Cardiac fibroblast (primary cell): ENCODE measurements around the gene EML3.

Experiments used
- DNase-seq, 2 donors: peaks; one replicate each; pipeline versions ENCODE4 v3.0.0 to v3.0.0-alpha.2; 2010; ENCODE audit warnings: low read depth in 2 of 2
- H3K4me3 ChIP-seq, 2 donors: replicated peaks in 1 of 2; 1 replicate in 1 of 2; 2 replicates in 1 of 2; pipeline ENCODE4 v1.5.1; 2011; ENCODE audit warnings: low read depth in 2 of 2, low read length in 2 of 2, mild to moderate bottlenecking in 2 of 2, moderate library complexity in 1 of 2
- CTCF ChIP-seq: IDR thresholded peaks from one replicate; pipeline ENCODE4 v1.5.1; 2011; ENCODE audit warnings: low read depth, mild to moderate bottlenecking, low read length, inconsistent platforms

The EML3 gene

DNA sequence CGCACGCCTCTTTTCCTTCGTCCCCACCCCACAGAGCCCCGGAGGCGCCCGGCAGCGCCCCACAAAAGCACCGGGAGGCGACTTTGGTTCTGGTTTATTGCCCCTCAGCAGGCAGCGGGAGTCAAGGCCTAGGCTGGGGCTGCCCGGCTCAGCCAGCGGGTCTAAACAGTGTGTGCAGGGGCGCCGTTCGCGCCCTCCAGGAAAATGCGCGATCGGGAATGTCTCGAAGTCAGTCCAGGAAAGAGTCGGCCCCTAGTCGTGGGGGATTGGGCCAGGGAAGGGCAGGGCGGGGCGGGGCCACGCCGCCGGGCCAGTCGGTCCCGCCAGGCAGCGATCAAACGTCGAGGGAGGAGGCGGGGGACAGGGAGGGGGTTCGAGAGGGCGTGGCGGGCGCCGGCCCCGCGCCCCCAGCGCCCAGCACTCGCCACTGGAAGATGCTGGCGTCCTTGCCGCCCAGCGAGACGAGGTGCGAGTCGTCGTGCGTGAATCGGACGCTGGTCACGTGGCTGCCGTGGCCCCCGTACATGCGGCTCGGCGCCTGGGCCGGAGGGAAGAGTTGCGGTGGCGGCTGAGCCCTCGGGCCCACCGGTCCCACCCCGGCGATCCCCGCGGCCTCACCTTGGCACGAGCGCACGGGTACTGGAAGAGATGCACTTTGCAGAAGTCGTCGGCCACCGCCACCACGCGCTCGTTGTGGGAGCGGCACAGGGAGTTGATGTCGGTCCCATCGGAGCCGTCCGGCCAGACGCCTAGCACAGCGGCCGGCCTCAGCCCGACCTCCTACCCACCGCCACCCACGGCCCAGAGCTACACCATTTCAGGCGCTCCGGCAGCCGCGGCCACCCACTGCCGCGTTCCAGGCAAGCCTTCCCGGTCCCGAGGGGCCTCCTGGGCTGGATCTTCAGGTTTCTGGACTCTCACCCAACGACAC lies 10.2 kb downstream of the EML3 start:
- TF ChIP-seq CTCF = no peak
- peak overlapping the region; percentile 95 to 96 for H3K4me3 ChIP-seq
- peak in 1 of 2 donors; percentile 79 for DNase-seq

DNA sequence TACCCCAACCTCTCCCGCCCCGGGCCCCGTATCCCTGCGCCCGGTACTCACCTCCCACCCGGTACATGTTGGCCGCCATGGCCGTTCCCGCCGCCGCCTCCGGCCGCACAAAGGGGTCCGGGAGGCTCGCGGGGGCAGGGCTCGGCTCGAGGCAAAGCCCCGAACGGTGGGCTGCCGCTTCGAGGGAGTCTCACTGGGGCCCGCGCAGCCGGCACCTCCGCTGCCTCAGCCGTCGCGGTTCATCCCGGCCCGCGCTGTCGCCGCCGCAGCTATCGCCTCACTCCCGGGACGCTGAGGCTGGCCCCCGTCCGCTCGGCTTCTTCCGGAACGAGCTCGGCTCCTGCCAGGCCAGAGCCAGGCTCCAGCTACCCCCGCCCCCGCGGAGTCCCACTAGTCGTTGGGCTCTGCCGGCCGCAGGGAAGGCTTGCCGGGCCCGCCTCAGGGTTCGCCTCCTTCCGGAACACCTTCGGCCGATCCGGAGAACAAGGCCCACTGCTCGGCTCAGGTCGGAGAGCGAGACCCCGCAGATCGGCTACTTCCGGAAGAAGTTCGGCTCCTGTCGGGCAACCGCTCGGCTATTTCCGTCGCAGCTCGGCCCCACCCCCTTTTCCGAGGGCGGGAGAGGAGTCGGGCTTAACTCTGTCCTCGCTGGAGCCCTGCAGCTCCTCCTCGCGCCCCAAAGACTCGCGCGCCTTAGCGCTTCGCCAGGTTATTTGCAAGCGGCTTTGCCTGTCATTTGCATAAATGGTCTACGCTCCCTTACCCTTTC lies 11.0 kb downstream of the EML3 start, which contains the start of gene MTA2:
Gene MTA2 (minus strand): TSS at position 494 of the 769 bp plus-strand sequence. CDS start 415 bp downstream, at position 79.
- TF ChIP-seq CTCF = no peak
- peak; percentile 98 to 99 for DNase-seq
- H3K4me3 ChIP-seq = peak within 1 kb of the TSS; percentile 95 to 96

DNA sequence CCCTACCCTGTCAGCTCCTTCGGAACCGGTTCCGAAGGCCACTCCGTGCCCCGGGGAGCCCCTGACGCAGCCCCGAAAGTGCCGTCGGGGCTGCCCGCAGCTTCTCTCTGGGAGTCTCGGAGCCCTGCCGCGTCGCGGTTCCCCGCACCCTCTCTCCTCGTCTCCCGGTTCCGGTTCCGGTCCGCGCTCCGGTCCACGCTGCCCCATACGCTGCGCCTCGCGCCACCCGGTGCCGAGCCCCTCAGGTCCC lies 11.5 kb downstream of the EML3 start:
- no peak for DNase-seq
- peak overlapping the region; percentile 95 to 96 for H3K4me3 ChIP-seq
- no peak for TF ChIP-seq CTCF

GRCh38 chr11:62600367-62601121 lies 12.0 kb downstream of the EML3 start:
- TF ChIP-seq CTCF = no peak
- no peak for DNase-seq
- H3K4me3 ChIP-seq = peak overlapping the region; percentile 95 to 96

GRCh38 chr11:62599901-62600300 lies 12.7 kb downstream of the EML3 start:
- TF ChIP-seq CTCF = no peak
- H3K4me3 ChIP-seq = peak overlapping the region; percentile 95 to 96
- no peak for DNase-seq

DNA sequence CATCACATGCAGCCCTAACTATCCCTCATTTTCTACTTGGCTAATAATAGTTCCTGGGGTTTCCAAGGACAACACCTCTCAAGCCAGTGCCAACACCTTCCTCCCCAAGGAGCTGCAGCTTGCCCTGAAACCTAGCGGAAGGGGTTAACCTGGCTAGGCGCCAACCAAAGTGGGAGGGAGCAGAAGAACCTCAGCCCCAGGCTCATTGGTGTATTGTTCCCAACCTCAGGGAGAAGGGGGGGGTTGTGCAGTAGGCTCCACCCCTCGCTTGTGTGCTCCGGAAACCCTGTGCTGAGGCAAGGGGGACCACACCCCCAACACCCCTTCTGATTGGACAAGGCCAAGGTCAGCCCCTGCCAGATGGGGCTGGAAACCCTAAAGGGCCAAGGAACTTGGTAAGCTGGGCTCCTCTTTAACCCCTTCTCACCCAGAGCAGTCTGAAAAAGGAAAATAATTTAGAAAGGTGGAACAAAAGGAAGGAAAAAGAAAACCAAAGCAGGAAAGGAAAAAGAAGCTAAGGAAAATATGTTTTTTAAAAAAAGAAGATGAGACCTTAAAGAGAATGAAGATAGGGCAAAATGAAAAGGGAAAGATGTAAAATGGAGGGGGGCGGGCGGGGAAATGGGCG lies 13.4 kb downstream of the EML3 start:
- peak; percentile 99 to 100 for DNase-seq
- H3K4me3 ChIP-seq = peak overlapping the region; percentile 95 to 96
- no peak for TF ChIP-seq CTCF
